ENCODE results near the gene MYBPH. TPM values are rescaled to one million over a fixed set of nuclear protein-coding genes. Genes with fewer than 3 reads are reported as not detected.

Gene MYBPH
- total RNA-seq, 1 experiment from 2014 or later: not detected

GRCh38 chr1:203176273-203177035 is 828 bp upstream of the MYBPH start:
- Histone ChIP-seq H3K79me1 (ENCODE audit: insufficient read depth, low read depth, low read length, poor library complexity, severe bottlenecking) (no peaks in the 10 kb centered on the region), H3K23ac (ENCODE audit: insufficient read length, low read depth, low read length) (no peak overlapping the region), H2BK12ac (ENCODE audit: insufficient read length, low read depth, low read length) (no peak overlapping the region), H3K9me3 (ENCODE audit: control insufficient read depth, low read depth, low read length) (no peaks in the 10 kb centered on the region), H2AK5ac (ENCODE audit: insufficient read length, low read length) (no peak overlapping the region), H3K4ac (ENCODE audit: low read depth, low read length) (no peak overlapping the region), H3K79me2 (ENCODE audit: insufficient read depth, low read length) (no peaks in the 10 kb centered on the region), H3K23me2 (ENCODE audit: insufficient read length, low read depth, low read length, poor library complexity, severe bottlenecking) (no peaks in the 10 kb centered on the region), H3K9ac (ENCODE audit: extremely low read depth, insufficient read length, low read length) (no peak overlapping the region), H2BK5ac (ENCODE audit: insufficient read length, low read length) (no peak overlapping the region), H3K4me1 (ENCODE audit: insufficient read depth, low read length) (no peaks in the 10 kb centered on the region), H4K8ac (replicated peaks; ENCODE audit: insufficient read length, low read depth, low read length) (no peak overlapping the region), H4K91ac (ENCODE audit: insufficient read length, low read depth, low read length) (no peak overlapping the region), H3K14ac (ENCODE audit: insufficient read depth, low read length) (no peak overlapping the region; the same call in 1 of the 2 replicates), H3K27me3 (ENCODE audit: insufficient read depth, low read length) (no peaks in the 10 kb centered on the region), H2AFZ (ENCODE audit: low read length) (no peak overlapping the region), H3K18ac (ENCODE audit: insufficient read length, low read depth, low read length) (no peak overlapping the region), H3K27ac (ENCODE audit: insufficient read length, low read depth, low read length) (no peak overlapping the region), H4K20me1 (ENCODE audit: control insufficient read depth, insufficient read depth, insufficient read length) (no peaks in the 10 kb centered on the region), H3T11ph (ENCODE audit: low read length) (no peak overlapping the region), H2BK120ac (ENCODE audit: low read depth, low read length, poor library complexity, severe bottlenecking) (no peak overlapping the region), H2BK20ac (ENCODE audit: low read depth, low read length, poor library complexity, severe bottlenecking) (no peak overlapping the region), H3K4me2 (ENCODE audit: insufficient read depth, insufficient read length, low read length) (no peak overlapping the region), H3K56ac (ENCODE audit: insufficient read length, low read depth, low read length) (no peak overlapping the region), H2BK15ac (ENCODE audit: low read depth, low read length) (no peak overlapping the region), H4K5ac (ENCODE audit: insufficient read length, low read depth, low read length) (no peak overlapping the region)
- Mint-ChIP-seq H3K27me3 (ENCODE audit: low read depth) (peaks cover 1% of the 10 kb centered on the region; the same call in 1 of the 2 replicates), H3K36me3 (ENCODE audit: insufficient read depth in 1 of 3, low read depth in 3 of 3) (no peaks in the 10 kb centered on the region), H3K4me1 (peaks cover 32 to 34% of the 10 kb centered on the region in 2 experiments), H3K4me3 (no peak overlapping the region), H3K9me3 (no peaks in the 10 kb centered on the region), H3K27ac (no peak overlapping the region)
- WGBS (ENCODE audit: extremely low coverage, insufficient read length, low lambda C conversion rate): no CpG with 5 or more reads among the region's 9 CpGs
- no peak for DNase-seq
- TF ChIP-seq CTCF (conservative IDR thresholded peaks at IDR 0.05): no peak

All from H9 (cell line).